Non-pigmented ciliary epithelial cell (primary cell): ENCODE results near the gene SNRK.
A peak's percentile ranks its signal among the peaks of the same experiment; 100 is the strongest.

Source experiments
- DNase-seq: peaks from one replicate; pipeline ENCODE4 v3.0.0-alpha.2; 2010; ENCODE audit warnings: low read depth

SNRK gene

GRCh38 chr3:43309372-43310305 lies 23.3 kb downstream of the SNRK start:
- DNase-seq = no peak

GRCh38 chr3:43316783-43317460 lies 30.6 kb downstream of the SNRK start:
- no peak for DNase-seq

GRCh38 chr3:43317461-43318316 lies 31.3 kb downstream of the SNRK start:
- no peak for DNase-seq

- no peak for DNase-seq
Measured at GRCh38 chr3:43319376-43319775, 33.0 kb downstream of the SNRK start.

- DNase-seq = no peak
Measured at GRCh38 chr3:43319794-43320193, 33.5 kb downstream of the SNRK start.

GRCh38 chr3:43320288-43320687 lies 33.9 kb downstream of the SNRK start:
- no peak for DNase-seq

DNA sequence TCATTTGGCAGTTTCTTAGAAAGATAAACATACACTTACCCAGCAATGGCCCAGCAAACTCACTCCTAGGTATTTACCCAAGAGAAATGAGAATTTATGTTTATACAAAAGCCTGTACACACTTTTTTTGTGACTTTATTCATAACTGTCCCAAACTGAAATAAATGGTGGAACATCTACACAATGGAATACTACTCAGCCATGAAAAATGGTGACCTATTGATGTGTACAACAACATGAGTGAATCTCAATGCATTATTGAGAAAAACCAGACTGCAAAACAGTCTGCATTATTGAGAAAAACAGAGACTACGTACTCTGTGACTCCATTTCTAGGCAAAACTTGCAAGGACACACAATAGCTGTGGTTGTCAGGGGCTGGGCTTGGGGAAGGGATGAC lies 37.2 kb downstream of the SNRK start:
- DNase-seq = no peak

DNA sequence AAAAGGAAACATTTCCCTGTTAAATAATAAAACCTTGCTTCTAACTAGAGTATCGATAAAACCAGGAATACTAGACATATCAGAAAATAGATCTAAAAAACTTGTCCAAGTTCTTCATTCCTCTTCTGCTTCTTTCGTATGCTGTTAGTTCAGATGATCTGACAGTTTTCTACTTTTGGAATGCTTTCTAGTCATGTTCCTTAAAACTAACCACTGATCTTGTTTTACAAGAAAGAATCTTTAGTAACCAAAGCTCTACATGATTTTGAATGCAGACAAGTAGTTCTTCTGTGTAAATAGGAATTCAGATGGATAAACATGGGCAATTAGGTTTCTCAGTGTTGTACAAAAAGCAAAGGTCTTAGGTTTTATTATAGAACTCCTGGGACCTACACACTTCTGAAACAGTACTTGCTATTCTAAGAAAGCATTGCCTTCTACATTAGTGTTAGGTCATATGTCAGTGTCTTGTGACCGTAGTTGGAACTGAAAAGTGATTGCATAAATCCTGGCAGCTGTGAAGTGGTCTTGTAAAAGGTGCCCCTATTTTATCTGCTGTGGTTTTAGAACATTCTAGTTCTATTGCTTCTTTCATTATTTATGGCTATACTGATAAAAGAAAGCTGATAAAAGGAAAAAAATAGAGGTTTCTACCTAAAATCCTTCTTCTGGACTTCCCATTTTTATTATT lies 40.7 kb downstream of the SNRK start:
- DNase-seq = no peak

GRCh38 chr3:43327582-43327979 lies 41.2 kb downstream of the SNRK start:
- no peak for DNase-seq

DNA sequence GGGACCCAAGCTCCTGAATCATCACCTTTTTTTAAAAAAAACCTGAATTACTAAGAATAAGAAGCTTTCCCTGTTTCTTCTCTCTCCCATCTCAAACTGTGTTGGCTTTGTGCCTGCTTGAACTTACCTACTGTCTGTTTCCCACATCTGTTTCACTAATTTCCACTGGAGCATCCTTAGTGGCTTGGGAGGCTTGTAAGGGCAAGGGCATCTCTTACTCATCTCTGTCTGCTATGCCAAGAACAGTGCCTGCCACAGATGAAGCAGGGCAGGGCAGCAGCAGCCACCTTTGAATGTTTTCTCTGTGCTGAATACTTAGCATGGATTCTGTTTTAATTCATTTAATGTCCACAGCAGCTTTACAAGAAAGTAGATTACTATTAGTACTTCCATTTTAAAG lies 42.3 kb downstream of the SNRK start:
- DNase-seq = no peak

GRCh38 chr3:43330981-43331380 lies 44.6 kb downstream of the SNRK start:
- no peak for DNase-seq

DNA sequence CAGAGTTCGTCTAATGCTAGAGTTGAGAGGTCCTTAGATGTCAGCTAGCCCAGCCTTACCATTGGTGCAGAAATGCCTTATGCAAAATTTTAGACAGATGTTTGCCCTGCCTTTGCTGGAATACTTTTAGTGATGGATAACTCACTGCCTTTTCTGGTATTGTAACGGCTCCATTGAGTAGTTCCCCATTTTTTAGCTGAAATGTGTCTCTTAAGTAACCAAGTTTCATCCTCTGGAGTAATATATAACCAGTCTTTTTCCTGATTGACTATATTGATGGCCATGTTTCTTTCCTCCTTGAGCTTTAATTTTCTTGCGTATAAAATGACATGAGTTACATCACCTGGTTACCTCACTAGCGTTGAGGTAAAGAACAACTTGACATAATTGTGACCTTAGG lies 45.0 kb downstream of the SNRK start:
- no peak for DNase-seq

DNA sequence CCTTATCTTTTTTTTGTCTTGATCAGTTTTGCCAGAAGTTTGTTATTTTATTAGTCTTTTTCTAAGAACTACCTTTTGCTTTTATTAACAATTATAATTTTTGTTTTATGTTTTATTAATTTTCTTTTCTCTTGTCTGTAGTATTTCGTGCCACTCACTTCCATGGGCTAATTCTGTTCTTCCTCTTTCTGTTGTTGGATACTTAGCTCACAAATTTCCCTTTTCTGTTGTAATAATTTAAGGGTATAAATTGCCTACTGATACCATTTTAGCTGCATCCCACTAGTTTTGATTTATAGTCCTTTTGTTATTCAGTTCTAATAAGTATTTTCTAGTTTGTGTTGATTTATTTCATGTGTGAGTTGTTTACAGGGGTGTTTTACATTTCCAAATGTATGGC lies 48.6 kb downstream of the SNRK start:
- DNase-seq = no peak

DNA sequence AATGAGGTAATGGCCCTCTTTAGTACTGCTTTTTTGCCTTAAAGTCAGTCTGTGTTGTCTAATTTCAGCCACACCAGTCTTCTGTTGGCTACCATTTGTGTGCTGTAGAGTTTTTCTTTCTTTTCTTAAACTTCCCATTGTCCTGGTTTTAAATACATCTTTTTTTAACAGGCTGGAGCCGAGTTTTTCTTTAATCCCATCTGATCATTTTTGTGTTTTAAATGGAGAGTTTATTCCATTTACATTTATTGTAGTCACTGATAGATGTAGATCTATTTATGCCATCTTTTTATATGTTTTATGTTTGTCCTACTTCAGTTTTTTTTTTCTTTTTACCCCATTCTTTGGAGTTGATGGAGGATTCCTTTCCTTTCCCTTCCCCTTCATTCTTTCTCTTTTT lies 49.5 kb downstream of the SNRK start:
- DNase-seq = no peak

- no peak for DNase-seq
Measured at GRCh38 chr3:43338295-43338694, 52.0 kb downstream of the SNRK start.

DNA sequence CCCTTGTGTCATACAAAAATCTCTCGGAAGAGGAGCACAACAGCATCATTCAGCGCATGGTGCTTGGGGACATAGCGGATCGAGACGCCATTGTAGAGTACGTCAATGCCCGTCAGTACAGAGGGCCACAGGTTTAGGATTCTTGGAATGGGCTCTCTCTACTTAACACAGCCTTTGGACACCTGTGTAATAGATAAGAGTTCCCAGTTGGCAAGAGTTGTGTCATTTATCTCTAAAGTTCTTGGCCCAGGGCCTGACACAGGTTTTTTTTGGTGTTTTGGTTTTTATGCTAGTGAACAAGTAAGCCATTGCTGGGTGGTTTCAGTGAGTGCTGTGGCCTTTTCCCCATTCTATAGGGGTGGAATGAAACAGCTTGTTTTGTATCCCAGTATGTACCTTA lies 54.1 kb downstream of the SNRK start:
- no peak for DNase-seq

DNA sequence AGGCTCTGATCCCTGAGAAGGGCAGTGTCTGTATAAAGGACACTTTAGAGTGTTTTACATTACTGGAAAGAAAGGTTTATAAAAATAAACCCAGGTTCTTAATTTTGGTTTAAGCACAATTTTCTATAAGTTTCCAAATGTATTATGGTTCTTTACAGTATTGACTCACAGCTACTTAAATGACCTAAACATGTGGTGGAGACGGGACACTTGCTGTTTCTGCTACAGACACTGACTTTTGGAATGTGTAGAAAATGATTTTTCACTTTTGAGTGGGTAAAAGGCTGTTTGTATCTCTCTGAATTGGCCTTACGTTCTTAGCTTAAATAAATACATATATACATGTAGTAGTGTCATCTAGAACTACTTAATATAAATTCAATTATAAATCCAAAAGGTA lies 55.4 kb downstream of the SNRK start:
- DNase-seq = no peak

DNA sequence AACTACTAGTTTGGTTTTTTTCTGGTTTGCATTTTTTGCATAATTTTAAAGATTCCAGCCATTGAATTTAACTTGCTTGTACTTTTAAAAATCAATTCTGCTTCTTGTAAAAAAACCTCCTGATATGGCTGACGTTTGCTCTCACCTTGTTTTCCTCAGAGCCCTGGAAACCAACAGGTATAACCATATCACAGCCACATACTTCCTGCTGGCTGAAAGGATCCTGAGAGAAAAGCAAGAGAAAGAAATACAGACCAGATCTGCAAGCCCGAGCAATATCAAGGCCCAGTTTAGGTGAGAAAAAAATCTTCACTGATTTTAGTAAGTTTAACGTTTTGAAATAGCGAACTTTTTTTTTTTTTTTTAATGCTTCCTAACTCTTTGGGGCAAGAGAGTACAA lies 56.8 kb downstream of the SNRK start:
- no peak for DNase-seq

GRCh38 chr3:43343815-43344214 lies 57.5 kb downstream of the SNRK start:
- DNase-seq = no peak

GRCh38 chr3:43344520-43344919 lies 58.2 kb downstream of the SNRK start:
- no peak for DNase-seq

GRCh38 chr3:43345246-43345645 lies 58.9 kb downstream of the SNRK start:
- DNase-seq = no peak

DNA sequence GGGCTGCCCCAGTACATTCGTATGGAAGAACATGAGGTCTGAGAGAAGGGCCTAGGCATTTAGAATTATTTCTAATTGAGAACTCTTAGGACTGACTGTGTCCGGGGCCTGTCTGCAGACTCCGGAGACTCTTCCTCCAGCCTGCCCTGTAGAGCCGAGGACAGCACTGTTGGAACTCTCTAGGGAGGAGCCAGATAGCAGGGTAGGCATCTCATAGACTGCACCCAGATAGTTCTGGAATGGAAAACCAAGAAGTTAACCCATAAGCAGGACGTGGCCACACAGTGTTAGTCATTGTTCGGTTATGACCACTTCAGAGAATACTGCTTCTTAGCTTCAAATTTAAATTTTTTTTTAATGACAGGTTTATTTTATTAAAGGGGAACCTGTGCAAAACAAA lies 59.5 kb downstream of the SNRK start:
- DNase-seq = peak; percentile 48
